ENCODE data around the gene DNPH1. TPM values are rescaled to one million over a fixed set of nuclear protein-coding genes. Genes with fewer than 3 reads are reported as not detected.
A peak's percentile ranks its signal among the peaks of the same experiment; 100 is the strongest.

Gene DNPH1
- polyA plus RNA-seq, 1 experiment = 63.9 TPM

- H3K4me3 ChIP-seq (ENCODE audit: low read depth, low read length) = no peak overlapping the region
- ChIA-PET CTCF (interaction anchor here (1.4 kb wide), 2 partner anchors 8 to 13 kb away, joined by 3 to 7 read pairs; no protein-coding TSS in a partner anchor), POLR2A (no interaction called here)
- DNase-seq (ENCODE audit: low read depth) = no peak
- H3K36me3 ChIP-seq (ENCODE audit: control insufficient read depth, insufficient read depth, low read length) = no peaks in the 10 kb centered on the region
- H3K27me3 ChIP-seq (ENCODE audit: control insufficient read depth, insufficient read depth, low read length) = peaks cover 37% of the 10 kb centered on the region
- no peak for TF ChIP-seq CTCF (IDR thresholded peaks at IDR 0.05; ENCODE audit: insufficient read depth, low read depth, low read length)
Measured at GRCh38 chr6:43276577-43277305, 47.5 kb upstream of the DNPH1 start.

- Histone ChIP-seq H3K36me3 (ENCODE audit: control insufficient read depth, insufficient read depth, low read length) (no peaks in the 10 kb centered on the region), H3K27me3 (ENCODE audit: control insufficient read depth, insufficient read depth, low read length) (peaks cover 37% of the 10 kb centered on the region), H3K4me3 (ENCODE audit: low read depth, low read length) (no peak overlapping the region)
- DNase-seq (ENCODE audit: low read depth) = no peak
- ChIA-PET CTCF (interaction anchor here (1.0 to 1.4 kb wide), 3 partner anchors 8 to 220 kb away, joined by 3 to 7 read pairs (median 3); no protein-coding TSS in a partner anchor), POLR2A (no interaction called here)
- no peak for TF ChIP-seq CTCF (IDR thresholded peaks at IDR 0.05; ENCODE audit: insufficient read depth, low read depth, low read length)
Measured at GRCh38 chr6:43275801-43276576, 46.7 kb upstream of the DNPH1 start.

GRCh38 chr6:43274916-43275597, 45.8 kb upstream of the DNPH1 start:
- Histone ChIP-seq H3K4me3 (ENCODE audit: low read depth, low read length) (peak overlapping the region; percentile 30), H3K27me3 (ENCODE audit: control insufficient read depth, insufficient read depth, low read length) (peaks cover 37% of the 10 kb centered on the region), H3K36me3 (ENCODE audit: control insufficient read depth, insufficient read depth, low read length) (no peaks in the 10 kb centered on the region)
- POLR2A ChIA-PET = no interaction called here
- CTCF ChIA-PET = interaction anchor here (1.0 kb wide), 1 partner anchor 221 kb away, joined by 3 read pairs; no protein-coding TSS in a partner anchor
- DNase-seq (ENCODE audit: low read depth) = no peak
- no peak for TF ChIP-seq CTCF (IDR thresholded peaks at IDR 0.05; ENCODE audit: insufficient read depth, low read depth, low read length)

GRCh38 chr6:43274127-43274915, 45.0 kb upstream of the DNPH1 start:
- DNase-seq (ENCODE audit: low read depth) = no peak
- peaks cover 38% of the 10 kb centered on the region for H3K27me3 ChIP-seq (ENCODE audit: control insufficient read depth, insufficient read depth, low read length)
- POLR2A ChIA-PET = no interaction called here
- H3K4me3 ChIP-seq (ENCODE audit: low read depth, low read length) = no peak overlapping the region
- CTCF ChIA-PET = no interaction called here
- no peak for TF ChIP-seq CTCF (IDR thresholded peaks at IDR 0.05; ENCODE audit: insufficient read depth, low read depth, low read length)
- no peaks in the 10 kb centered on the region for H3K36me3 ChIP-seq (ENCODE audit: control insufficient read depth, insufficient read depth, low read length)

All from BJ (cell line).